K562 (cell line): Measurements from ENCODE around the gene NUDT22. TPM values are rescaled to one million over a fixed set of nuclear protein-coding genes. Genes with fewer than 3 reads are reported as not detected.

Experiments
- CBX5 ChIP-seq: IDR thresholded peaks from 2 replicates; pipeline ENCODE4 v1.6.1; 2014; ENCODE audit warnings: low read depth, borderline replicate concordance
- FOXM1 ChIP-seq, 2 experiments: fragments of 450-650 bp in 1 of 2; sonication (generic) in 1 of 2; formaldehyde crosslinking in 1 of 2; IDR thresholded peaks; 2 replicates each; pipeline versions ENCODE4 v1.6.1 to v1.9.0; 2017 to 2022; ENCODE audit warnings: low read depth in 2 of 2, mild to moderate bottlenecking in 2 of 2, missing genetic modification reagents in 1 of 2, moderate library complexity in 1 of 2
- PRDM10 ChIP-seq: fragments of 450-650 bp; IDR thresholded peaks from 2 replicates; pipeline ENCODE4 v1.6.1; 2018; ENCODE audit not compliant: partially characterized antibody
- SAP30 ChIP-seq: fragments of 200-600 bp; sonication (generic); IDR thresholded peaks from 2 replicates; pipeline ENCODE4 v1.6.1; 2012; ENCODE audit warnings: borderline replicate concordance, low read depth, mild to moderate bottlenecking, moderate library complexity, low read length, control low read depth, inconsistent platforms; ENCODE audit not compliant: insufficient read depth, poor library complexity, severe bottlenecking
- SMARCE1 ChIP-seq: fragments of 450-650 bp; IDR thresholded peaks from 2 replicates; pipeline ENCODE4 v1.7.1; 2016; ENCODE audit warnings: mild to moderate bottlenecking
- ZBTB40 ChIP-seq, 2 experiments: fragments of 450-650 bp in 1 of 2; sonication (generic) in 1 of 2; formaldehyde crosslinking in 1 of 2; IDR thresholded peaks; 2 replicates each; pipeline versions ENCODE4 v1.7.1 to v1.9.0; 2016 to 2022; ENCODE audit warnings: inconsistent platforms in 1 of 2, mild to moderate bottlenecking in 1 of 2, missing genetic modification reagents in 1 of 2
- ZNF780A ChIP-seq: fragments of 250-450 bp; sonication (Bioruptor Pico); IDR thresholded peaks from 2 replicates; pipeline ENCODE4 v1.5.0; 2021; ENCODE audit warnings: mild to moderate bottlenecking
- polyA plus RNA-seq, 8 experiments: library from polyadenylated mRNA; depleted of rRNA in 4 of 8; stranded (reverse) in 5 of 8; unstranded in 3 of 8; fragments of >200 nt; fragmentation: Nextera tagmentation in 2 of 8; fragmentation: Illumina TruSeq in 1 of 8; extraction: Ambion mirVana in 2 of 8; extraction: Trizol in 1 of 8; gene quantifications; 2 replicates each; pipeline versions ENCODE4 v1.2.1 to v1.2.3, GENCODE V29; 2011 to 2014; ENCODE audit warnings: inconsistent platforms in 1 of 8, missing spikeins in 1 of 8
- total RNA-seq, 7 experiments: library from RNA; depleted of rRNA in 6 of 7; stranded (reverse); fragments of >200 nt in 6 of 7; fragmentation: Illumina TruSeq in 2 of 7; extraction: Trizol in 2 of 7; gene quantifications; 2 replicates each; pipeline versions ENCODE4 v1.2.1 to v1.2.3, GENCODE V29; 2011 to 2021; ENCODE audit warnings: low replicate concordance in 1 of 7
- TF ChIP-seq, protein P1 (sequence below): IDR thresholded peaks from 2 replicates; pipeline ENCODE4 v1.6.1; 2012; ENCODE audit warnings: low read depth, low read length, improper control_type of control experiment, borderline replicate concordance
- TF ChIP-seq, protein P2 (sequence below): fragments of 200-800 bp; sonication (Bioruptor generic); IDR thresholded peaks from 2 replicates; pipeline ENCODE4 v1.6.1; 2017; ENCODE audit warnings: missing genetic modification characterization, missing compliant biosample characterization

The NUDT22 gene
- total and polyA plus RNA-seq, 9 of the 15 experiments (the other 6 are each of a cell fraction or from before 2014, with no cell fraction given), result 6.3 to 92.6 (median 37.4) TPM

DNA sequence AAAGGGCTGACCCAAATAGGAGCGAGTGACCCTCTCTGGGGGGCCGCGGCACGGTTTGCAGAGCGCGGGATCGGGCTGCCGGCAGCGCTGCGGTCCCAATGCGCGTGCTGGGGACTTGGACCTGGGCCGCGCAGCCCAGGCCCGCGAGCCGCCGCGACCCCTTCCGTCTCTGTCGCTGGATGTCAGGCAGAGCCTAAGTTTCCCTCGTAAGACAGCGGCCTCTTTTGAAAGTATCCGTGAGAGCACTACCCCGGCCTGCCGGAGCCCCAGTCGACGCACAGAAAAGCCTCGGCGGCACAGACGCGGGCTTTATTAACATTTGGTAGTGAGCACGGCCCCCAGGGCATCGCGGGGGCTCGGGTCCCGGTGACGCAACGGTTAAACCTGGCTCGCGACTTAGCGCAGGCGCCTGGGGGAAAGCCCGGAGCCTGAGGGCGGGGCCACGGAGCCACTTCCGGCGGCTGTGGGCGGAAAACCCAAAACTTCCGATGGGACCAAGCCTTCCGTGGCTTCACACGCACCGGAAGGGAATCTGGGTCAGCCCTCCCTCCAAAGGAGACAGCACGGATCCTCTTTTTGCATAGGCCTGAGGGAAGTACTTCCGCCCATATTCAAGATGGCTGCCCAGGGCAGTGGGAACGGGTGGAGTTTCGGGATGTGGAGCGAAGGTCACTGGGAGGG is 43.6 kb downstream of the NUDT22 start (continued):
- TF ChIP-seq, protein P1, sequence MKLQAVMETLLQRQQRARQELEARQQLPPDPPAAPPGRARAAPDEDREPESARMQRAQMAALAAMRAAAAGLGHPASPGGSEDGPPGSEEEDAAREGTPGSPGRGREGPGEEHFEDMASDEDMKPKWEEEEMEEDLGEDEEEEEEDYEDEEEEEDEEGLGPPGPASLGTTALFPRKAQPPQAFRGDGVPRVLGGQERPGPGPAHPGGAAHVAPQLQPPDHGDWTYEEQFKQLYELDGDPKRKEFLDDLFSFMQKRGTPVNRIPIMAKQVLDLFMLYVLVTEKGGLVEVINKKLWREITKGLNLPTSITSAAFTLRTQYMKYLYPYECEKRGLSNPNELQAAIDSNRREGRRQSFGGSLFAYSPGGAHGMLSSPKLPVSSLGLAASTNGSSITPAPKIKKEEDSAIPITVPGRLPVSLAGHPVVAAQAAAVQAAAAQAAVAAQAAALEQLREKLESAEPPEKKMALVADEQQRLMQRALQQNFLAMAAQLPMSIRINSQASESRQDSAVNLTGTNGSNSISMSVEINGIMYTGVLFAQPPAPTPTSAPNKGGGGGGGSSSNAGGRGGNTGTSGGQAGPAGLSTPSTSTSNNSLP, result peak; percentile 49; the same call in 1 of the 2 replicates
- TF ChIP-seq SMARCE1 (no peak), PRDM10 (peak; percentile 10), SAP30 (no peak), CBX5 (no peak), ZNF780A (no peak), FOXM1 (IDR thresholded peaks at IDR 0.05; ENCODE audit: low read depth) (peak; percentile 9; the same call in 1 of the 2 replicates), FOXM1 (CRISPR knock-in tag; IDR thresholded peaks at IDR 0.05; ENCODE audit: low read depth) (no peak), ZBTB40 (IDR thresholded peaks at IDR 0.05) (peak; percentile 100), ZBTB40 (CRISPR knock-in tag; IDR thresholded peaks at IDR 0.05) (no peak)
- TF ChIP-seq, protein P2, sequence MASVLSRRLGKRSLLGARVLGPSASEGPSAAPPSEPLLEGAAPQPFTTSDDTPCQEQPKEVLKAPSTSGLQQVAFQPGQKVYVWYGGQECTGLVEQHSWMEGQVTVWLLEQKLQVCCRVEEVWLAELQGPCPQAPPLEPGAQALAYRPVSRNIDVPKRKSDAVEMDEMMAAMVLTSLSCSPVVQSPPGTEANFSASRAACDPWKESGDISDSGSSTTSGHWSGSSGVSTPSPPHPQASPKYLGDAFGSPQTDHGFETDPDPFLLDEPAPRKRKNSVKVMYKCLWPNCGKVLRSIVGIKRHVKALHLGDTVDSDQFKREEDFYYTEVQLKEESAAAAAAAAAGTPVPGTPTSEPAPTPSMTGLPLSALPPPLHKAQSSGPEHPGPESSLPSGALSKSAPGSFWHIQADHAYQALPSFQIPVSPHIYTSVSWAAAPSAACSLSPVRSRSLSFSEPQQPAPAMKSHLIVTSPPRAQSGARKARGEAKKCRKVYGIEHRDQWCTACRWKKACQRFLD (CRISPR knock-in tag), result no peak
